Heart left ventricle (tissue), 13 donors: Measurements from ENCODE around the gene MACROH2A1.

Experiments used
- POLR2A ChIP-seq, 2 donors: fragments of 450-650 bp; IDR thresholded peaks; one replicate each; pipeline ENCODE4 v1.6.1; 2017; ENCODE audit warnings: antibody characterized with exemption in 2 of 2, mild to moderate bottlenecking in 2 of 2, moderate library complexity in 2 of 2
- TF ChIP-seq, protein P1 (sequence below), 12 donors: fragments of 200-600 bp; sonication (generic) in 4 of 12; IDR thresholded peaks; one replicate each; pipeline versions ENCODE4 v1.5.0 to v1.8.0; 2018 to 2022; ENCODE audit warnings: antibody characterized with exemption in 12 of 12, mild to moderate bottlenecking in 5 of 12
- donor health status: ischemic (EF 13 %, LVEDD 7.1; RV severe dilation, severe dysfunction).
- donor health status: DM: no; HTN: yes; CAD: no.
- donor health status: DM: no; HTN: no; CAD: no.
- donor health status: ischemic (EF 25% LVEDD 6.9; RV normal size, moderate dysfunction).
- donor health status: ischemic (EF 25% LVEDD 5.7; RV mildly dilated, moderate dysfunction).
- donor health status: ischemic (EF 35%, LVEDD 5.7; RV mildly dilated, moderate dysfunction).
- donor health status: nonischemic (EF 11% LVEDD 7.7; RV severe dilation, severe dysfunction).
- donor health status: DM: yes; HTN: yes; CAD: no.
- donor health status: PGD.
- donor health status: ischemic (EF 29% LVEDD 5.4; RV normal size, mild dysfunction).
- donor health status: nonischemic (EF 23%, LVEDD 6.1; RV moderate dilation, normal function).

DNA sequence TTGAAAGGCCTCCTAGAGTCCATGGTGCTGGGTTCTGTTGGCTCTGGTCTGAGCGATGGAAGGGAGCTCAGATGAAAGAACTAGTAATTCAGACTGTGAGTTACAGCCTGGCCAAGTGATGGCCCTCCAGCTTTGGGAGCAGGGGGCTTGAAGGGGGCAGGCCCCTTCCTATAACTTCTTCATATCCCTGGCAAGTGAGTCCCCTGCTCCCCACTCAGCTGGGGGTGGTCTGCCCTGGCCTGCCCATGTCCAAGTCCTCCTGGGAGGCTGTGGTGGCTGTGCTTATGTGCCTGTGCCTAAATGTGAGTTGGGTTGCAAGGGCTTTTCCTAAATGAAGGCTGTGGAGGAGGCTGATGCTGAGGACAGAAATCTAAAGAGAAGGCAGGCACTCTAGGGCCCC, 80.1 kb downstream of the MACROH2A1 start:
- TF ChIP-seq POLR2A (IDR thresholded peaks at IDR 0.05): no peak
- TF ChIP-seq, protein P1, sequence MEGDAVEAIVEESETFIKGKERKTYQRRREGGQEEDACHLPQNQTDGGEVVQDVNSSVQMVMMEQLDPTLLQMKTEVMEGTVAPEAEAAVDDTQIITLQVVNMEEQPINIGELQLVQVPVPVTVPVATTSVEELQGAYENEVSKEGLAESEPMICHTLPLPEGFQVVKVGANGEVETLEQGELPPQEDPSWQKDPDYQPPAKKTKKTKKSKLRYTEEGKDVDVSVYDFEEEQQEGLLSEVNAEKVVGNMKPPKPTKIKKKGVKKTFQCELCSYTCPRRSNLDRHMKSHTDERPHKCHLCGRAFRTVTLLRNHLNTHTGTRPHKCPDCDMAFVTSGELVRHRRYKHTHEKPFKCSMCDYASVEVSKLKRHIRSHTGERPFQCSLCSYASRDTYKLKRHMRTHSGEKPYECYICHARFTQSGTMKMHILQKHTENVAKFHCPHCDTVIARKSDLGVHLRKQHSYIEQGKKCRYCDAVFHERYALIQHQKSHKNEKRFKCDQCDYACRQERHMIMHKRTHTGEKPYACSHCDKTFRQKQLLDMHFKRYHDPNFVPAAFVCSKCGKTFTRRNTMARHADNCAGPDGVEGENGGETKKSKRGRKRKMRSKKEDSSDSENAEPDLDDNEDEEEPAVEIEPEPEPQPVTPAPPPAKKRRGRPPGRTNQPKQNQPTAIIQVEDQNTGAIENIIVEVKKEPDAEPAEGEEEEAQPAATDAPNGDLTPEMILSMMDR (IDR thresholded peaks at IDR 0.05): no peak
